HepG2 (cell line): ENCODE measurements around the gene OVCA2. TPM values are rescaled to one million over a fixed set of nuclear protein-coding genes. Genes with fewer than 3 reads are reported as not detected.

Experiments used
- ATAC-seq: fragments of 200-7000 bp; cut with Tn5 transposase; 3 replicates; pipeline ENCODE4 v1.9.1; 2020; ENCODE audit warnings: mild to moderate bottlenecking, moderate library complexity
- BruUV-seq: library from RNA; stranded (reverse); fragments of 400-500 nt; replicated peaks from 2 replicates; lab custom pipeline; 2021; lab: Mats Ljungman, UMichigan
- CTCF ChIA-PET: fragments of 300-600 bp; formaldehyde crosslinking; extraction: SDS; loops from one replicate; lab custom pipeline; 2021; ENCODE audit warnings: low total read pairs, inconsistent platforms, low intra/inter-chr PET ratio; lab: Yijun Ruan, JAX
- POLR2A ChIA-PET: fragments of 350-600 bp; sonication (Branson Sonifier 250); formaldehyde crosslinking; loops from one replicate; lab custom pipeline; 2020; ENCODE audit warnings: antibody characterized with exemption, inconsistent platforms; lab: Yijun Ruan, JAX
- DNase-seq: peaks from one replicate; pipeline ENCODE4 v3.0.0-alpha.2; 2015; ENCODE audit warnings: low spot score
- FAIRE-seq: peaks from 3 replicates; lab custom pipeline; 2011; peaks lifted over from hg19 to GRCh38; lab: Jason Lieb, UNC
- H2AFZ ChIP-seq: one replicate; pipeline ENCODE4 v1.6.1; 2011; ENCODE audit warnings: low read length, inconsistent platforms
- H3K27ac ChIP-seq: fragments of 300-600 bp; 3 replicates; pipeline ENCODE4 v1.8.0; 2011; ENCODE audit warnings: mixed run types, mild to moderate bottlenecking, mixed read lengths, low read length, inconsistent platforms; ENCODE audit not compliant: insufficient read depth; ENCODE audit errors: extremely low read length
- H3K27me3 ChIP-seq, 2 experiments: fragments of 200-600 bp in 1 of 2; 2 replicates in 1 of 2; 3 replicates in 1 of 2; pipeline versions ENCODE4 v1.6.0 to v1.8.0; 2011; ENCODE audit warnings: low read length in 2 of 2, mild to moderate bottlenecking in 2 of 2, moderate library complexity in 2 of 2, inconsistent platforms in 1 of 2; ENCODE audit not compliant: insufficient read depth in 2 of 2, control insufficient read depth in 1 of 2
- H3K36me3 ChIP-seq, 2 experiments: fragments of 200-600 bp in 1 of 2; replicated peaks in 1 of 2; 2 replicates in 1 of 2; 3 replicates in 1 of 2; pipeline versions ENCODE4 v1.5.1 to v1.8.0; 2011; ENCODE audit warnings: low read length in 2 of 2, inconsistent platforms in 1 of 2; ENCODE audit not compliant: insufficient read depth in 2 of 2, control insufficient read depth in 1 of 2
- H3K4me1 ChIP-seq: 2 replicates; pipeline ENCODE4 v1.5.1; 2012; ENCODE audit warnings: low read length, inconsistent platforms; ENCODE audit not compliant: insufficient read depth
- H3K4me2 ChIP-seq: 2 replicates; pipeline ENCODE4 v1.6.0; 2011; ENCODE audit warnings: low read depth, low read length, inconsistent platforms
- H3K4me3 ChIP-seq, 3 experiments: fragments of 200-600 bp in 1 of 3; sonication (generic), shearing (Covaris generic) in 1 of 3; replicated peaks in 1 of 3; 2 replicates each; pipeline ENCODE4 v1.5.1; 2011 to 2016; ENCODE audit warnings: low read length in 3 of 3, inconsistent platforms in 2 of 3, low read depth in 2 of 3, mild to moderate bottlenecking in 2 of 3, control low read depth in 1 of 3, mixed read lengths in 1 of 3; ENCODE audit not compliant: insufficient read depth in 1 of 3
- H3K79me2 ChIP-seq: one replicate; pipeline ENCODE4 v1.6.1; 2011; ENCODE audit warnings: low read length, inconsistent platforms; ENCODE audit not compliant: insufficient read depth
- H3K9ac ChIP-seq: 2 replicates; pipeline ENCODE4 v1.6.0; 2011; ENCODE audit warnings: mild to moderate bottlenecking, low read depth, low read length, inconsistent platforms; ENCODE audit not compliant: insufficient read depth
- H3K9me3 ChIP-seq: 2 replicates; pipeline ENCODE4 v1.5.1; 2012; ENCODE audit warnings: mild to moderate bottlenecking, low read length
- H4K20me1 ChIP-seq: 2 replicates; pipeline ENCODE4 v1.6.0; 2011; ENCODE audit warnings: inconsistent platforms, mild to moderate bottlenecking, low read length, moderate library complexity; ENCODE audit not compliant: insufficient read depth
- AGO1 ChIP-seq: fragments of 200-400 bp; formaldehyde crosslinking; IDR thresholded peaks from 2 replicates; pipeline ENCODE4 v1.6.1; 2017; ENCODE audit warnings: mild to moderate bottlenecking, low read depth, low read length, moderate library complexity; ENCODE audit not compliant: poor library complexity, severe bottlenecking
- ARNT ChIP-seq: fragments of 450-650 bp; IDR thresholded peaks from 2 replicates; pipeline ENCODE4 v1.6.1; 2017
- CC2D1A ChIP-seq: sonication (generic); formaldehyde crosslinking; IDR thresholded peaks from 2 replicates; pipeline ENCODE4 v1.8.1; 2023; ENCODE audit warnings: mild to moderate bottlenecking, missing genetic modification reagents
- FOXC1 ChIP-seq: sonication (generic); formaldehyde crosslinking; IDR thresholded peaks from 2 replicates; pipeline ENCODE4 v1.8.0; 2022; ENCODE audit warnings: mild to moderate bottlenecking, missing genetic modification reagents, borderline replicate concordance
- HOXA7 ChIP-seq: sonication (generic); formaldehyde crosslinking; IDR thresholded peaks from 2 replicates; pipeline ENCODE4 v1.8.1; 2022; ENCODE audit warnings: mild to moderate bottlenecking, missing genetic modification reagents, moderate library complexity
- MAF1 ChIP-seq: sonication (generic); formaldehyde crosslinking; IDR thresholded peaks from 2 replicates; pipeline ENCODE4 v1.5.0; 2020; ENCODE audit warnings: missing genetic modification reagents, borderline replicate concordance
- PAX8 ChIP-seq: sonication (generic); formaldehyde crosslinking; IDR thresholded peaks from 2 replicates; pipeline ENCODE4 v1.8.0; 2022; ENCODE audit warnings: mild to moderate bottlenecking, missing genetic modification reagents, borderline replicate concordance
- PHB2 ChIP-seq: fragments of 450-650 bp; IDR thresholded peaks from 2 replicates; pipeline ENCODE4 v1.6.1; 2018; ENCODE audit not compliant: partially characterized antibody
- ZMAT3 ChIP-seq: sonication (generic); formaldehyde crosslinking; conservative IDR thresholded peaks from 2 replicates; pipeline ENCODE4 v1.7.0; 2021; ENCODE audit warnings: missing genetic modification reagents
- ZNF382 ChIP-seq: sonication (generic); formaldehyde crosslinking; IDR thresholded peaks from 2 replicates; pipeline ENCODE4 v1.5.0; 2020; ENCODE audit warnings: missing genetic modification reagents, mild to moderate bottlenecking, borderline replicate concordance
- ZNF572 ChIP-seq: sonication (generic); formaldehyde crosslinking; IDR thresholded peaks from 2 replicates; pipeline ENCODE4 v1.5.1; 2020; ENCODE audit warnings: mild to moderate bottlenecking, missing genetic modification reagents
- ZNF781 ChIP-seq: sonication (generic); formaldehyde crosslinking; IDR thresholded peaks from 2 replicates; pipeline ENCODE4 v1.5.1; 2020; ENCODE audit warnings: borderline replicate concordance, mild to moderate bottlenecking, missing genetic modification reagents; ENCODE audit errors: not compliant biosample characterization
- ZZZ3 ChIP-seq: sonication (generic); formaldehyde crosslinking; IDR thresholded peaks from 2 replicates; pipeline ENCODE4 v1.4.0; 2020; ENCODE audit warnings: missing genetic modification reagents, mild to moderate bottlenecking, borderline replicate concordance
- WGBS: methylation state at CpG from one replicate; pipeline ENCODE4 v1.1.6; 2017; ENCODE audit warnings: low lambda C conversion rate; 5-methylcytosine and 5-hydroxymethylcytosine counted together
- in situ Hi-C: cut with HindIII; loops from 2 replicates; pipeline ENCODE4 v1.10.0; 2017; ENCODE audit warnings: low pct_unique_long_range_greater_than_20kb; ENCODE audit not compliant: extremely low pct_ligation_motif_present
- intact Hi-C: fragments of 100-400 bp; cut with micrococcal nuclease; formaldehyde crosslinking; loops from one replicate; pipeline ENCODE4 v1.10.0; 2022; ENCODE audit not compliant: unreplicated experiment
- polyA plus RNA-seq, 8 experiments: library from polyadenylated mRNA; depleted of rRNA in 3 of 8; stranded (reverse) in 7 of 8; unstranded in 1 of 8; fragments of >200 nt; fragmentation: Illumina TruSeq in 4 of 8; extraction: Trizol in 4 of 8; gene quantifications; 2 replicates each; pipeline versions ENCODE4 v1.2.1 to v1.2.3, GENCODE V29; 2011 to 2016; ENCODE audit warnings: low read depth in 4 of 8, missing spikeins in 1 of 8, mixed read lengths in 1 of 8; ENCODE audit not compliant: insufficient read depth in 1 of 8
- total RNA-seq, 5 experiments: library from RNA; depleted of rRNA; stranded (reverse); fragments of >200 nt; fragmentation: Illumina TruSeq; extraction: Trizol; gene quantifications; 2 replicates each; pipeline ENCODE4 v1.2.3, GENCODE V29; 2016; ENCODE audit warnings: low read depth in 1 of 5
- TF ChIP-seq, protein P1 (sequence below): sonication (generic); formaldehyde crosslinking; IDR thresholded peaks from 2 replicates; pipeline ENCODE4 v1.4.0; 2020; ENCODE audit warnings: missing genetic modification reagents

Gene OVCA2
- total and polyA plus RNA-seq, 2 of the 13 experiments (the other 11 are each of a cell fraction or from before 2014, with no cell fraction given): 23.7 to 28.2 TPM

DNA sequence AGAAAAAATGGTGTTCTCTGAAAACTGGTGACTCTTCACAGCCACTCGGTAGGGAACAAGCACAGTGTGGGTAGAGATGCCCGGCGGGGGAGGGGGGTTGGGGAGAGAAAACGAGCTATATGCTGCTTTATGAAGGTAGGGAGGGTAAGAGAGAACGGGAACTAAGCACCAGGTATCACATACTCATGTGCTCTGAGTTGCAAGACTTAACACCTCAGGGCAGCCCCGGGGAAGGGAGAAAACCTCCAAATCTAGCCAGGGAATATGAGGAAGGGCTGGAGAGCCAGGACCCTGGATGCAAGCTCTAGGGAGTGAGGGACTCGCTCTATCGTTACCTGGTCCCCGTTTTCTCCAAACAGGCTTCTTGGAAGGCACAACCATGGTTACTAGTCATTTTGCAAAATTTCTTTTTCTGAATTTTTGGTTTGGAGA, 48.4 kb downstream of the OVCA2 start:
- ChIA-PET CTCF (no interaction called here), POLR2A (no interaction called here)
- TF ChIP-seq PAX8 (no peak), ZMAT3 (no peak), ZZZ3 (CRISPR knock-in tag) (no peak), HOXA7 (no peak)
- TF ChIP-seq, protein P1, sequence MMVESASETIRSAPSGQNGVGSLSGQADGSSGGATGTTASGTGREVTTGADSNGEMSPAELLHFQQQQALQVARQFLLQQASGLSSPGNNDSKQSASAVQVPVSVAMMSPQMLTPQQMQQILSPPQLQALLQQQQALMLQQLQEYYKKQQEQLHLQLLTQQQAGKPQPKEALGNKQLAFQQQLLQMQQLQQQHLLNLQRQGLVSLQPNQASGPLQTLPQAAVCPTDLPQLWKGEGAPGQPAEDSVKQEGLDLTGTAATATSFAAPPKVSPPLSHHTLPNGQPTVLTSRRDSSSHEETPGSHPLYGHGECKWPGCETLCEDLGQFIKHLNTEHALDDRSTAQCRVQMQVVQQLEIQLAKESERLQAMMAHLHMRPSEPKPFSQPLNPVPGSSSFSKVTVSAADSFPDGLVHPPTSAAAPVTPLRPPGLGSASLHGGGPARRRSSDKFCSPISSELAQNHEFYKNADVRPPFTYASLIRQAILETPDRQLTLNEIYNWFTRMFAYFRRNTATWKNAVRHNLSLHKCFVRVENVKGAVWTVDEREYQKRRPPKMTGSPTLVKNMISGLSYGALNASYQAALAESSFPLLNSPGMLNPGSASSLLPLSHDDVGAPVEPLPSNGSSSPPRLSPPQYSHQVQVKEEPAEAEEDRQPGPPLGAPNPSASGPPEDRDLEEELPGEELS (CRISPR knock-in tag): no peak
- no peaks in the 10 kb centered on the region for H3K9me3 ChIP-seq
- no peak overlapping the region for H3K27ac ChIP-seq
- ATAC-seq (no peak), DNase-seq (no peak), FAIRE-seq (no peak)
- H2AFZ ChIP-seq: no peak overlapping the region
- H3K4me1 ChIP-seq: peaks cover 37% of the 10 kb centered on the region
- no peak overlapping the region for H3K4me3 ChIP-seq
- peaks cover 0 to 15% of the 10 kb centered on the region in 2 experiments; a peak in 3 of 5 replicates for H3K36me3 ChIP-seq
- 92% methylated on average over 9 of the region's 9 CpGs for WGBS
- no peak overlapping the region for H3K9ac ChIP-seq
- no peaks in the 10 kb centered on the region for H3K79me2 ChIP-seq
- no peaks in the 10 kb centered on the region for H4K20me1 ChIP-seq
- in situ Hi-C loops (no loop called here), intact Hi-C loops (no loop called here)
- no TSS peak for BruUV-seq
- H3K27me3 ChIP-seq: no peaks in the 10 kb centered on the region
- no peak overlapping the region for H3K4me2 ChIP-seq

DNA sequence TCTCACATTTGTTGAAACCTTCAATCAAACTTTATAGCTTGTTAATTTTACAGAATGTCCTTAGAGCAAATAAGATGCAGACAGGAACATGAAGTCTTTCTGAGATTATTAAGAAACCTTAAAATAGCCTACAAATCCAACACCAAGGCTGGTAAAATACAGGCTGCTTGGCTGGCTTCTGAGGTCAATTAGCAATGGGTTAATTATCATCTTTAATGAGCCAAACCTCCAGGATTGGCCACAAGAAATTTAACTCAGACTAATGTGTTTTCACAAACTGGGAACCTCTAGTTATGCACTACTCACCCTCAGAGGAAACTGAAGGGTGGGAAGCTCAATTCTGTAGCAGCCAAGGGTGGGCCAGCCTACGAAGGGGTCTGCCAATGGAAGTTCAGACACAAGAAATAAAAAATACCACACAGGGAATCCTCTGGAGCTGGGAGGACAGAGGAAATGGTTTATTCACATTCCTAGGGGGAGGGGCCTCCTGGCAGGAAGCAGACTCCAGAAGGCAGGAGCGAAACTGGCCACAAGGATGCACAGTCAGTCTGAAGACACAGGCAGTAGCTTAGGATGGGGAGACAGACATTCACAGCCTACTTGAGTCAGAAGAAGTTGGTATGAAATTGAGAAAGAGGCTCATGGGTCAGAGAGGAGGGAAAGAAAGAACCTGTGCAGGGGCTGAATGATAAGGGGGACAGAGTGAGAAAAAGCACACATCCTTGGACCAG, 49.1 kb downstream of the OVCA2 start:
- H3K4me3 ChIP-seq: no peak overlapping the region
- no peaks in the 10 kb centered on the region for H4K20me1 ChIP-seq
- H2AFZ ChIP-seq: no peak overlapping the region
- H3K36me3 ChIP-seq: peaks cover 0 to 8% of the 10 kb centered on the region in 2 experiments; a peak in 3 of 5 replicates
- no peak for ATAC-seq
- in situ Hi-C loops: no loop called here
- BruUV-seq: no TSS peak
- FAIRE-seq: no peak
- intact Hi-C loops: no loop called here
- CTCF ChIA-PET: no interaction called here
- POLR2A ChIA-PET: no interaction called here
- WGBS: 96% methylated on average over 2 of the region's 2 CpGs
- H3K9ac ChIP-seq: no peak overlapping the region
- no peaks in the 10 kb centered on the region for H3K9me3 ChIP-seq
- H3K27me3 ChIP-seq: no peaks in the 10 kb centered on the region
- H3K27ac ChIP-seq: no peak overlapping the region
- TF ChIP-seq CC2D1A (CRISPR knock-in tag): no peak
- no peak for TF ChIP-seq ZNF572 (CRISPR knock-in tag)
- TF ChIP-seq ZNF781: no peak
- no peak for TF ChIP-seq MAF1 (CRISPR knock-in tag)
- TF ChIP-seq FOXC1 (CRISPR knock-in tag): no peak
- no peak for TF ChIP-seq PHB2
- no peak for TF ChIP-seq ARNT
- no peak for TF ChIP-seq ZNF382 (CRISPR knock-in tag)
- TF ChIP-seq AGO1: no peak
- no peak overlapping the region for H3K4me2 ChIP-seq
- H3K79me2 ChIP-seq: no peaks in the 10 kb centered on the region
- DNase-seq: no peak
- H3K4me1 ChIP-seq: peaks cover 40% of the 10 kb centered on the region
